HepG2 (cell line): ENCODE data around the gene SOX13. TPM values are rescaled to one million over a fixed set of nuclear protein-coding genes. Genes with fewer than 3 reads are reported as not detected.

Source experiments
- ATAC-seq: fragments of 200-7000 bp; cut with Tn5 transposase; 3 replicates; pipeline ENCODE4 v1.9.1; 2020; ENCODE audit warnings: mild to moderate bottlenecking, moderate library complexity
- BruUV-seq: library from RNA; stranded (reverse); fragments of 400-500 nt; replicated peaks from 2 replicates; lab custom pipeline; 2021; lab: Mats Ljungman, UMichigan
- CTCF ChIA-PET: fragments of 300-600 bp; formaldehyde crosslinking; extraction: SDS; loops from one replicate; lab custom pipeline; 2021; ENCODE audit warnings: low total read pairs, inconsistent platforms, low intra/inter-chr PET ratio; lab: Yijun Ruan, JAX
- POLR2A ChIA-PET: fragments of 350-600 bp; sonication (Branson Sonifier 250); formaldehyde crosslinking; loops from one replicate; lab custom pipeline; 2020; ENCODE audit warnings: antibody characterized with exemption, inconsistent platforms; lab: Yijun Ruan, JAX
- DNase-seq: peaks from one replicate; pipeline ENCODE4 v3.0.0-alpha.2; 2015; ENCODE audit warnings: low spot score
- FAIRE-seq: peaks from 3 replicates; lab custom pipeline; 2011; peaks lifted over from hg19 to GRCh38; lab: Jason Lieb, UNC
- H2AFZ ChIP-seq: one replicate; pipeline ENCODE4 v1.6.1; 2011; ENCODE audit warnings: low read length, inconsistent platforms
- H3K27ac ChIP-seq: fragments of 300-600 bp; 3 replicates; pipeline ENCODE4 v1.8.0; 2011; ENCODE audit warnings: mixed run types, mild to moderate bottlenecking, mixed read lengths, low read length, inconsistent platforms; ENCODE audit not compliant: insufficient read depth; ENCODE audit errors: extremely low read length
- H3K27me3 ChIP-seq, 2 experiments: fragments of 200-600 bp in 1 of 2; 2 replicates in 1 of 2; 3 replicates in 1 of 2; pipeline versions ENCODE4 v1.6.0 to v1.8.0; 2011; ENCODE audit warnings: low read length in 2 of 2, mild to moderate bottlenecking in 2 of 2, moderate library complexity in 2 of 2, inconsistent platforms in 1 of 2; ENCODE audit not compliant: insufficient read depth in 2 of 2, control insufficient read depth in 1 of 2
- H3K36me3 ChIP-seq, 2 experiments: fragments of 200-600 bp in 1 of 2; replicated peaks in 1 of 2; 2 replicates in 1 of 2; 3 replicates in 1 of 2; pipeline versions ENCODE4 v1.5.1 to v1.8.0; 2011; ENCODE audit warnings: low read length in 2 of 2, inconsistent platforms in 1 of 2; ENCODE audit not compliant: insufficient read depth in 2 of 2, control insufficient read depth in 1 of 2
- H3K4me1 ChIP-seq: 2 replicates; pipeline ENCODE4 v1.5.1; 2012; ENCODE audit warnings: low read length, inconsistent platforms; ENCODE audit not compliant: insufficient read depth
- H3K4me2 ChIP-seq: 2 replicates; pipeline ENCODE4 v1.6.0; 2011; ENCODE audit warnings: low read depth, low read length, inconsistent platforms
- H3K4me3 ChIP-seq, 3 experiments: fragments of 200-600 bp in 1 of 3; sonication (generic), shearing (Covaris generic) in 1 of 3; replicated peaks in 1 of 3; 2 replicates each; pipeline ENCODE4 v1.5.1; 2011 to 2016; ENCODE audit warnings: low read length in 3 of 3, inconsistent platforms in 2 of 3, low read depth in 2 of 3, mild to moderate bottlenecking in 2 of 3, control low read depth in 1 of 3, mixed read lengths in 1 of 3; ENCODE audit not compliant: insufficient read depth in 1 of 3
- H3K79me2 ChIP-seq: one replicate; pipeline ENCODE4 v1.6.1; 2011; ENCODE audit warnings: low read length, inconsistent platforms; ENCODE audit not compliant: insufficient read depth
- H3K9ac ChIP-seq: 2 replicates; pipeline ENCODE4 v1.6.0; 2011; ENCODE audit warnings: mild to moderate bottlenecking, low read depth, low read length, inconsistent platforms; ENCODE audit not compliant: insufficient read depth
- H3K9me3 ChIP-seq: 2 replicates; pipeline ENCODE4 v1.5.1; 2012; ENCODE audit warnings: mild to moderate bottlenecking, low read length
- H4K20me1 ChIP-seq: 2 replicates; pipeline ENCODE4 v1.6.0; 2011; ENCODE audit warnings: inconsistent platforms, mild to moderate bottlenecking, low read length, moderate library complexity; ENCODE audit not compliant: insufficient read depth
- GATA4 ChIP-seq: sonication (generic); IDR thresholded peaks from 2 replicates; pipeline ENCODE4 v1.6.1; 2016; ENCODE audit warnings: antibody characterized with exemption, low read depth, borderline replicate concordance
- GPBP1L1 ChIP-seq: sonication (generic); formaldehyde crosslinking; IDR thresholded peaks from 2 replicates; pipeline ENCODE4 v1.5.0; 2020; ENCODE audit warnings: mild to moderate bottlenecking, missing genetic modification reagents
- JUN ChIP-seq: sonication (generic); formaldehyde crosslinking; IDR thresholded peaks from 2 replicates; pipeline ENCODE4 v1.4.0; 2020; ENCODE audit warnings: mild to moderate bottlenecking, missing genetic modification reagents
- POLR2A ChIP-seq, 2 experiments: IDR thresholded peaks; 2 replicates each; pipeline ENCODE4 v1.6.1; 2011; ENCODE audit warnings: low read depth in 2 of 2, low read length in 2 of 2, mild to moderate bottlenecking in 1 of 2, moderate library complexity in 1 of 2; ENCODE audit not compliant: insufficient read depth in 1 of 2
- RBAK ChIP-seq: sonication (generic); formaldehyde crosslinking; IDR thresholded peaks from 2 replicates; pipeline ENCODE4 v1.5.1; 2020; ENCODE audit warnings: mild to moderate bottlenecking, missing genetic modification reagents
- SP4 ChIP-seq: sonication (generic); formaldehyde crosslinking; IDR thresholded peaks from 2 replicates; pipeline ENCODE4 v1.8.1; 2023; ENCODE audit warnings: mild to moderate bottlenecking, missing genetic modification reagents
- SYNCRIP ChIP-seq: fragments of 200-400 bp; formaldehyde crosslinking; IDR thresholded peaks from 2 replicates; pipeline ENCODE4 v1.6.1; 2018; ENCODE audit warnings: mild to moderate bottlenecking, low read depth, low read length; ENCODE audit not compliant: insufficient read depth
- TOPORS ChIP-seq: sonication (generic); formaldehyde crosslinking; IDR thresholded peaks from 2 replicates; pipeline ENCODE4 v1.8.0; 2023; ENCODE audit warnings: mild to moderate bottlenecking, missing genetic modification reagents
- YEATS2 ChIP-seq: sonication (generic); formaldehyde crosslinking; IDR thresholded peaks from 2 replicates; pipeline ENCODE4 v1.4.0; 2020; ENCODE audit warnings: missing genetic modification reagents, borderline replicate concordance
- ZNF549 ChIP-seq: sonication (generic); formaldehyde crosslinking; IDR thresholded peaks from 2 replicates; pipeline ENCODE4 v1.5.0; 2020; ENCODE audit warnings: missing genetic modification reagents
- ZNF567 ChIP-seq: sonication (generic); formaldehyde crosslinking; IDR thresholded peaks from 2 replicates; pipeline ENCODE4 v1.8.1; 2023; ENCODE audit warnings: mild to moderate bottlenecking, missing genetic modification reagents, borderline replicate concordance
- ZNF713 ChIP-seq: sonication (generic); formaldehyde crosslinking; IDR thresholded peaks from 2 replicates; pipeline ENCODE4 v1.4.0; 2020; ENCODE audit warnings: mild to moderate bottlenecking, missing genetic modification reagents
- ZNF841 ChIP-seq: sonication (generic); formaldehyde crosslinking; IDR thresholded peaks from 2 replicates; pipeline ENCODE4 v1.8.1; 2023; ENCODE audit warnings: missing genetic modification reagents, borderline replicate concordance
- ZNF878 ChIP-seq: sonication (generic); formaldehyde crosslinking; IDR thresholded peaks from 2 replicates; pipeline ENCODE4 v1.8.1; 2023; ENCODE audit warnings: mild to moderate bottlenecking, missing genetic modification reagents, moderate library complexity
- WGBS: methylation state at CpG from one replicate; pipeline ENCODE4 v1.1.6; 2017; ENCODE audit warnings: low lambda C conversion rate; 5-methylcytosine and 5-hydroxymethylcytosine counted together
- in situ Hi-C: cut with HindIII; loops from 2 replicates; pipeline ENCODE4 v1.10.0; 2017; ENCODE audit warnings: low pct_unique_long_range_greater_than_20kb; ENCODE audit not compliant: extremely low pct_ligation_motif_present
- intact Hi-C: fragments of 100-400 bp; cut with micrococcal nuclease; formaldehyde crosslinking; loops from one replicate; pipeline ENCODE4 v1.10.0; 2022; ENCODE audit not compliant: unreplicated experiment
- polyA plus RNA-seq, 8 experiments: library from polyadenylated mRNA; depleted of rRNA in 3 of 8; stranded (reverse) in 7 of 8; unstranded in 1 of 8; fragments of >200 nt; fragmentation: Illumina TruSeq in 4 of 8; extraction: Trizol in 4 of 8; gene quantifications; 2 replicates each; pipeline versions ENCODE4 v1.2.1 to v1.2.3, GENCODE V29; 2011 to 2016; ENCODE audit warnings: low read depth in 4 of 8, missing spikeins in 1 of 8, mixed read lengths in 1 of 8; ENCODE audit not compliant: insufficient read depth in 1 of 8
- total RNA-seq, 5 experiments: library from RNA; depleted of rRNA; stranded (reverse); fragments of >200 nt; fragmentation: Illumina TruSeq; extraction: Trizol; gene quantifications; 2 replicates each; pipeline ENCODE4 v1.2.3, GENCODE V29; 2016; ENCODE audit warnings: low read depth in 1 of 5

The SOX13 gene
- total and polyA plus RNA-seq, 2 of the 13 experiments (the other 11 are each of a cell fraction or from before 2014, with no cell fraction given), result 13.3 to 15.8 TPM

- Histone ChIP-seq H3K4me3 (no peak overlapping the region), H3K9me3 (peaks cover 11% of the 10 kb centered on the region), H3K27me3 (peaks cover 0 to 11% of the 10 kb centered on the region in 2 experiments; a peak in 1 of 5 replicates), H3K27ac (no peak overlapping the region), H3K9ac (no peak overlapping the region), H3K36me3 (no peaks in the 10 kb centered on the region), H4K20me1 (no peaks in the 10 kb centered on the region), H3K4me1 (peaks cover 35% of the 10 kb centered on the region), H3K79me2 (no peaks in the 10 kb centered on the region), H2AFZ (no peak overlapping the region), H3K4me2 (no peak overlapping the region)
- ChIA-PET POLR2A (no interaction called here), CTCF (no interaction called here)
- ATAC-seq, result no peak
- in situ Hi-C loops (no loop called here), intact Hi-C loops (no loop called here)
- 35% methylated on average over 3 of the region's 3 CpGs for WGBS
- FAIRE-seq, result no peak
- no TSS peak for BruUV-seq
- DNase-seq, result no peak
- TF ChIP-seq TOPORS (CRISPR knock-in tag), result no peak
- TF ChIP-seq POLR2A (IDR thresholded peaks at IDR 0.05; ENCODE audit: insufficient read depth in 1 of 2, low read depth in 2 of 2, low read length in 2 of 2), result no peak
- no peak for TF ChIP-seq GATA4
- TF ChIP-seq SYNCRIP, result no peak
- no peak for TF ChIP-seq ZNF878 (CRISPR knock-in tag)
- no peak for TF ChIP-seq RBAK
- no peak for TF ChIP-seq GPBP1L1 (CRISPR knock-in tag)
- TF ChIP-seq YEATS2 (CRISPR knock-in tag), result no peak
- no peak for TF ChIP-seq ZNF841 (CRISPR knock-in tag)
- no peak for TF ChIP-seq JUN
- no peak for TF ChIP-seq SP4 (CRISPR knock-in tag)
- no peak for TF ChIP-seq ZNF567
- no peak for TF ChIP-seq ZNF549 (CRISPR knock-in tag)
- TF ChIP-seq ZNF713 (CRISPR knock-in tag), result no peak
Observed at GRCh38 chr1:204174958-204175357, 102.0 kb downstream of the SOX13 start.
